Cortex of kidney (tissue), 1 donor: Measurements from ENCODE around the gene CHST15.

ENCODE experiments used
- DNase-seq: peaks from one replicate; lab custom pipeline; 2025; lab: John Stamatoyannopoulos, UW

Gene CHST15

GRCh38 chr10:124092860-124093773 lies at the start of gene CHST15:
Gene CHST15 (minus strand): TSS chr10:124093598. CDS start chr10:124046212, 47,386 bp downstream.
- DNase-seq, result no peak

- no peak for DNase-seq
Observed at GRCh38 chr10:124142960-124143359, 49.6 kb upstream of the CHST15 start.

GRCh38 chr10:124142006-124142739 lies 48.8 kb upstream of the CHST15 start:
- no peak for DNase-seq

- DNase-seq, result no peak
Observed at GRCh38 chr10:124138883-124139348, 45.5 kb upstream of the CHST15 start.

GRCh38 chr10:124138195-124138882 lies 44.9 kb upstream of the CHST15 start:
- no peak for DNase-seq

GRCh38 chr10:124134251-124134893 lies 41.0 kb upstream of the CHST15 start:
- no peak for DNase-seq

GRCh38 chr10:124132876-124133275 lies 39.5 kb upstream of the CHST15 start:
- DNase-seq, result no peak

- no peak for DNase-seq
Observed at GRCh38 chr10:124132306-124132705, 38.9 kb upstream of the CHST15 start.

- no peak for DNase-seq
Observed at GRCh38 chr10:124131172-124131571, 37.8 kb upstream of the CHST15 start.

GRCh38 chr10:124130198-124130900 lies 37.0 kb upstream of the CHST15 start:
- DNase-seq, result no peak

- no peak for DNase-seq
Observed at GRCh38 chr10:124129471-124129870, 36.1 kb upstream of the CHST15 start.

- no peak for DNase-seq
Observed at GRCh38 chr10:124128811-124129145, 35.4 kb upstream of the CHST15 start.

- no peak for DNase-seq
Observed at GRCh38 chr10:124127965-124128810, 34.8 kb upstream of the CHST15 start.

- no peak for DNase-seq
Observed at GRCh38 chr10:124127563-124127962, 34.2 kb upstream of the CHST15 start.

- DNase-seq, result no peak
Observed at GRCh38 chr10:124126983-124127385, 33.6 kb upstream of the CHST15 start.

GRCh38 chr10:124126145-124126982 lies 33.0 kb upstream of the CHST15 start:
- no peak for DNase-seq

GRCh38 chr10:124125305-124126116 lies 32.1 kb upstream of the CHST15 start:
- no peak for DNase-seq

- no peak for DNase-seq
Observed at GRCh38 chr10:124124769-124125161, 31.4 kb upstream of the CHST15 start.
